Measurements from ENCODE around the gene ACY1.

GRCh38 chr3:52036829-52037228 lies 53.5 kb downstream of the ACY1 start:
- TF ChIP-seq CTCF (IDR thresholded peaks at IDR 0.05; ENCODE audit: low read depth, low read length, poor library complexity, severe bottlenecking), result no peak
- TF ChIP-seq EZH2phosphoT487 (IDR thresholded peaks at IDR 0.05; ENCODE audit: borderline replicate concordance, low read length), result no peak
